ENCODE measurements around the gene RPTOR.

RPTOR gene

GRCh38 chr17:80835816-80836657 is 291.4 kb downstream of the RPTOR start:
- no peak for FAIRE-seq
- no peak for DNase-seq (ENCODE audit: insufficient read length, low spot score)

- FAIRE-seq (no peak), DNase-seq (ENCODE audit: insufficient read length, low spot score) (no peak)
These were observed 292.0 kb downstream of the RPTOR start for GRCh38 chr17:80836658-80836965.

- DNase-seq (ENCODE audit: insufficient read length, low spot score) (no peak), FAIRE-seq (no peak)
These were observed 292.4 kb downstream of the RPTOR start for GRCh38 chr17:80836971-80837481.

- DNase-seq (ENCODE audit: insufficient read length, low spot score): no peak
- FAIRE-seq: no peak
These were observed 293.1 kb downstream of the RPTOR start for GRCh38 chr17:80837711-80838110.

GRCh38 chr17:80838311-80839025 is 293.8 kb downstream of the RPTOR start:
- DNase-seq (ENCODE audit: insufficient read length, low spot score) (no peak), FAIRE-seq (no peak)

GRCh38 chr17:80839026-80839345 is 294.3 kb downstream of the RPTOR start:
- no peak for FAIRE-seq
- no peak for DNase-seq (ENCODE audit: insufficient read length, low spot score)

- no peak for FAIRE-seq
These were observed 294.9 kb downstream of the RPTOR start for GRCh38 chr17:80839511-80839941.

GRCh38 chr17:80839970-80840369 is 295.3 kb downstream of the RPTOR start:
- DNase-seq (ENCODE audit: insufficient read length, low spot score) (no peak), FAIRE-seq (no peak)

More at GRCh38 chr17:80839511-80839941, 294.9 kb downstream of the RPTOR start:
- no peak for DNase-seq (ENCODE audit: insufficient read length, low spot score)

- FAIRE-seq (no peak), DNase-seq (ENCODE audit: insufficient read length, low spot score) (no peak)
These were observed 297.9 kb downstream of the RPTOR start for GRCh38 chr17:80842456-80843013.

- FAIRE-seq: no peak
These were observed 299.1 kb downstream of the RPTOR start for GRCh38 chr17:80843741-80844156.

GRCh38 chr17:80844418-80844990 is 299.9 kb downstream of the RPTOR start:
- FAIRE-seq: no peak
- DNase-seq (ENCODE audit: insufficient read length, low spot score): no peak

More at GRCh38 chr17:80843741-80844156, 299.1 kb downstream of the RPTOR start:
- DNase-seq (ENCODE audit: insufficient read length, low spot score): no peak

- no peak for DNase-seq (ENCODE audit: insufficient read length, low spot score)
- peak; percentile 54 for FAIRE-seq
These were observed 300.6 kb downstream of the RPTOR start for GRCh38 chr17:80845069-80845862.

- DNase-seq (ENCODE audit: insufficient read length, low spot score): no peak
- FAIRE-seq: no peak
These were observed 301.4 kb downstream of the RPTOR start for GRCh38 chr17:80845863-80846671.

- no peak for DNase-seq (ENCODE audit: insufficient read length, low spot score)
- no peak for FAIRE-seq
These were observed 302.3 kb downstream of the RPTOR start for GRCh38 chr17:80846932-80847331.

GRCh38 chr17:80847496-80848230 is 303.0 kb downstream of the RPTOR start:
- no peak for FAIRE-seq
- no peak for DNase-seq (ENCODE audit: insufficient read length, low spot score)

GRCh38 chr17:80848449-80849102 is 303.9 kb downstream of the RPTOR start:
- no peak for FAIRE-seq
- no peak for DNase-seq (ENCODE audit: insufficient read length, low spot score)

GRCh38 chr17:80849119-80849518 is 304.5 kb downstream of the RPTOR start:
- FAIRE-seq: no peak

GRCh38 chr17:80850109-80850508 is 305.5 kb downstream of the RPTOR start:
- no peak for DNase-seq (ENCODE audit: insufficient read length, low spot score)
- no peak for FAIRE-seq

More at GRCh38 chr17:80849119-80849518, 304.5 kb downstream of the RPTOR start:
- DNase-seq (ENCODE audit: insufficient read length, low spot score): no peak
